Heart left ventricle (tissue), 16 donors: ENCODE results near the gene KIF12. TPM values are rescaled to one million over a fixed set of nuclear protein-coding genes. Genes with fewer than 3 reads are reported as not detected.
"Not testable (repeated sequence)": the region's sequence is repeated elsewhere in the genome, so short reads cannot be mapped to it uniquely, and the experiment has no call there.

ENCODE experiments used
- ATAC-seq, 4 donors: fragments of 200-7000 bp; cut with Tn5 transposase; one replicate each; pipeline ENCODE4 v1.9.1; 2020 to 2022; ENCODE audit warnings: moderate library complexity in 4 of 4, mild to moderate bottlenecking in 3 of 4, moderate number of reproducible peaks in 1 of 4
- DNase-seq, 5 donors: peaks; one replicate each; pipeline ENCODE4 v3.0.0-alpha.2; 2020
- H3K27ac ChIP-seq, 12 donors: fragments of 200-600 bp; sonication (generic) in 4 of 12; one replicate each; pipeline versions ENCODE4 v1.5.0 to v1.8.0; 2016 to 2022; ENCODE audit warnings: mild to moderate bottlenecking in 2 of 12
- H3K27me3 ChIP-seq, 9 donors: fragments of 200-600 bp; sonication (generic) in 2 of 9; one replicate each; pipeline versions ENCODE4 v1.5.1 to v1.8.0; 2016 to 2022; ENCODE audit warnings: mild to moderate bottlenecking in 3 of 9
- H3K36me3 ChIP-seq, 9 donors: fragments of 200-600 bp; sonication (generic) in 2 of 9; one replicate each; pipeline versions ENCODE4 v1.5.0 to v1.8.0; 2018 to 2022; ENCODE audit warnings: mild to moderate bottlenecking in 2 of 9
- H3K4me1 ChIP-seq, 12 donors: fragments of 200-600 bp; sonication (generic) in 4 of 12; one replicate each; pipeline versions ENCODE4 v1.5.0 to v1.8.0; 2016 to 2022; ENCODE audit warnings: mild to moderate bottlenecking in 3 of 12
- H3K4me3 ChIP-seq, 12 donors: fragments of 200-600 bp; sonication (generic) in 4 of 12; one replicate each; pipeline versions ENCODE4 v1.5.0 to v1.8.0; 2017 to 2022; ENCODE audit warnings: mild to moderate bottlenecking in 9 of 12, moderate library complexity in 4 of 12
- H3K9me3 ChIP-seq, 12 donors: fragments of 200-600 bp; sonication (generic) in 4 of 12; one replicate each; pipeline versions ENCODE4 v1.5.0 to v1.8.0; 2016 to 2022; ENCODE audit warnings: mild to moderate bottlenecking in 1 of 12
- CTCF ChIP-seq, 12 donors: fragments of 200-600 bp; sonication (generic) in 4 of 12; IDR thresholded peaks; one replicate each; pipeline versions ENCODE4 v1.5.0 to v1.8.0; 2018 to 2022; ENCODE audit warnings: antibody characterized with exemption in 12 of 12, mild to moderate bottlenecking in 5 of 12
- POLR2A ChIP-seq, 2 donors: fragments of 450-650 bp; IDR thresholded peaks; one replicate each; pipeline ENCODE4 v1.6.1; 2017; ENCODE audit warnings: antibody characterized with exemption in 2 of 2, mild to moderate bottlenecking in 2 of 2, moderate library complexity in 2 of 2
- WGBS, 4 donors: extraction: QIAGEN DNeasy Blood & Tissue Kit in 2 of 4; methylation state at CpG; one replicate each; pipeline versions ENCODE4 v1.1.5 to v1.1.7; 2013 to 2018; 5-methylcytosine and 5-hydroxymethylcytosine counted together
- intact Hi-C, 10 donors: fragments of 100-400 bp; cut with DNase I; formaldehyde crosslinking; loops; one replicate each; pipeline versions ENCODE4 v1.11.1 to v1.14.2; 2022
- polyA plus RNA-seq, 2 donors: library from polyadenylated mRNA; stranded (reverse); fragments of 200-250 nt; gene quantifications; one replicate each; pipeline ENCODE4 v1.2.3, GENCODE V29; 2013
- total RNA-seq, 9 donors: library from RNA; depleted of rRNA in 2 of 9; stranded (reverse); fragments of >200 nt in 2 of 9; fragmentation: NEBNext Ultra II Directional in 3 of 9; extraction: Animal tissue kit (Norgen Biotek cat#: 25700) in 3 of 9; gene quantifications; one replicate each; pipeline versions ENCODE4 v1.1.0 to v1.2.4, GENCODE V29; 2016 to 2023
- donor health status: ischemic (EF 13 %, LVEDD 7.1; RV severe dilation, severe dysfunction).
- donor health status: healthy with polysubstance abuse.
- donor health status: DM: no; HTN: yes; CAD: no.
- donor health status: DM: no; HTN: no; CAD: no.
- donor health status: ischemic (EF 25% LVEDD 6.9; RV normal size, moderate dysfunction).
- donor health status: ischemic (EF 25% LVEDD 5.7; RV mildly dilated, moderate dysfunction).
- donor health status: healthy.
- donor health status: DM: yes; HTN: yes; CAD: no.
- donor health status: ischemic (EF 35%, LVEDD 5.7; RV mildly dilated, moderate dysfunction).
- donor health status: nonischemic (EF 11% LVEDD 7.7; RV severe dilation, severe dysfunction).
- donor health status: DM: yes; HTN: yes; CAD: no.
- donor health status: PGD.
- donor health status: ischemic (EF 29% LVEDD 5.4; RV normal size, mild dysfunction).
- donor health status: nonischemic (EF 23%, LVEDD 6.1; RV moderate dilation, normal function).

The KIF12 gene
- total and polyA plus RNA-seq, 11 donors, result 0.08 to 0.21 TPM; not detected in 9

GRCh38 chr9:114131808-114132549 lies 32.9 kb upstream of the KIF12 start:
- peak overlapping the region in 2 of 12 donors; percentile 8 to 37 for H3K27ac ChIP-seq

GRCh38 chr9:114130624-114131277 lies 31.7 kb upstream of the KIF12 start:
- Histone ChIP-seq H3K27ac (no peak overlapping the region), H3K36me3 (no peaks in the 10 kb centered on the region), H3K9me3 (peaks cover 0 to 11% (median 0%) of the 10 kb centered on the region in 12 donors), H3K27me3 (no peaks in the 10 kb centered on the region), H3K4me3 (no peak overlapping the region), H3K4me1 (peaks cover 0 to 27% (median 11%) of the 10 kb centered on the region in 12 donors)
- intact Hi-C loops, result loop anchor here in 1 of 10 donors (10.0 kb wide), 1 partner anchor 56 kb away; the partner anchor contains the start of gene AMBP
- ATAC-seq, result peak; percentile 23 to 57 (median 38)
- 79 to 82% (median 81%) methylated on average over 4 of the region's 4 CpGs for WGBS, 4 donors
- peak in 1 of 5 donors; percentile 15 for DNase-seq
- TF ChIP-seq CTCF (IDR thresholded peaks at IDR 0.05) (no peak), POLR2A (IDR thresholded peaks at IDR 0.05) (no peak)

More at GRCh38 chr9:114131808-114132549, 32.9 kb upstream of the KIF12 start:
- ATAC-seq (peak in 3 of 4 donors; percentile 30 to 60 (median 45)), DNase-seq (peak in 1 of 5 donors; percentile 18)
- Histone ChIP-seq H3K9me3 (peaks cover 0 to 11% (median 0%) of the 10 kb centered on the region in 12 donors), H3K36me3 (no peaks in the 10 kb centered on the region), H3K4me1 (peaks cover 0 to 27% (median 11%) of the 10 kb centered on the region in 12 donors), H3K27me3 (no peaks in the 10 kb centered on the region), H3K4me3 (no peak overlapping the region)
- TF ChIP-seq CTCF (IDR thresholded peaks at IDR 0.05) (no peak), POLR2A (IDR thresholded peaks at IDR 0.05) (no peak)
- WGBS, 4 donors, result 61 to 65% (median 63%) methylated on average over 10 of the region's 10 CpGs
- intact Hi-C loops, result loop anchor here in 1 of 10 donors (10.0 kb wide), 1 partner anchor 57 kb away; the partner anchor contains the start of gene AMBP

GRCh38 chr9:114130141-114130540 lies 31.0 kb upstream of the KIF12 start:
- WGBS, 4 donors, result 67 to 87% (median 74%) methylated on average over 7 of the region's 7 CpGs
- Histone ChIP-seq H3K4me3 (no peak overlapping the region), H3K4me1 (peaks cover 0 to 27% (median 11%) of the 10 kb centered on the region in 12 donors), H3K27me3 (no peaks in the 10 kb centered on the region), H3K9me3 (peaks cover 0 to 11% (median 0%) of the 10 kb centered on the region in 12 donors), H3K36me3 (no peaks in the 10 kb centered on the region), H3K27ac (no peak overlapping the region)
- intact Hi-C loops, result loop anchor here in 1 of 10 donors (10.0 kb wide), 1 partner anchor 55 kb away; the partner anchor contains the start of gene AMBP
- TF ChIP-seq POLR2A (IDR thresholded peaks at IDR 0.05), result no peak
- TF ChIP-seq CTCF (IDR thresholded peaks at IDR 0.05), result no peak
- DNase-seq (peak in 1 of 5 donors; percentile 4), ATAC-seq (no peak)

GRCh38 chr9:114128759-114129158 lies 29.7 kb upstream of the KIF12 start:
- WGBS, 4 donors, result 84 to 94% (median 89%) methylated on average over 3 of the region's 3 CpGs
- Histone ChIP-seq H3K4me1 (peaks cover 0 to 39% (median 11%) of the 10 kb centered on the region in 12 donors), H3K9me3 (peaks cover 0 to 11% (median 0%) of the 10 kb centered on the region in 12 donors)
- H3K27me3 ChIP-seq, H3K4me3 ChIP-seq, ATAC-seq, H3K27ac ChIP-seq, DNase-seq, intact Hi-C loops, H3K36me3 ChIP-seq: not testable (repeated sequence)
